Sciatic nerve (tissue), 2 donors: Measurements from ENCODE around the gene UGP2. TPM values are rescaled to one million over a fixed set of nuclear protein-coding genes. Genes with fewer than 3 reads are reported as not detected.
"Not testable (repeated sequence)": the region's sequence is repeated elsewhere in the genome, so short reads cannot be mapped to it uniquely, and the experiment has no call there.

ENCODE experiments used
- ATAC-seq: fragments of 200-7000 bp; cut with Tn5 transposase; one replicate; pipeline ENCODE4 v1.9.1; 2020; ENCODE audit warnings: mild to moderate bottlenecking, moderate library complexity
- DNase-seq: peaks from one replicate; pipeline ENCODE4 v3.0.0-alpha.2; 2020; ENCODE audit warnings: low spot score
- intact Hi-C: fragments of 100-400 bp; cut with DNase I; formaldehyde crosslinking; loops from one replicate; pipeline ENCODE4 v1.14.2; 2022
- total RNA-seq: library from RNA; stranded (reverse); fragmentation: NEBNext Ultra II Directional; extraction: Animal tissue kit (Norgen Biotek cat#: 25700); gene quantifications from one replicate; pipeline ENCODE4 v1.2.1, GENCODE V29; 2021
- donor health status: DM: no; HTN: no; CAD: no.
- donor health status: DM: no; HTN: no; CAD: no.

Gene UGP2
- 121 TPM for total RNA-seq

- DNase-seq = peak; percentile 93
- intact Hi-C loops = no loop called here
- peak; percentile 92 for ATAC-seq
These were observed at the start of gene UGP2 for GRCh38 chr2:63841254-63842022. TSS of gene UGP2 (plus strand) at chr2:63841896. CDS start at chr2:63842186, 290 bp downstream.

GRCh38 chr2:63792530-63792929 lies 49.2 kb upstream of the UGP2 start:
- intact Hi-C loops = no loop called here

DNA sequence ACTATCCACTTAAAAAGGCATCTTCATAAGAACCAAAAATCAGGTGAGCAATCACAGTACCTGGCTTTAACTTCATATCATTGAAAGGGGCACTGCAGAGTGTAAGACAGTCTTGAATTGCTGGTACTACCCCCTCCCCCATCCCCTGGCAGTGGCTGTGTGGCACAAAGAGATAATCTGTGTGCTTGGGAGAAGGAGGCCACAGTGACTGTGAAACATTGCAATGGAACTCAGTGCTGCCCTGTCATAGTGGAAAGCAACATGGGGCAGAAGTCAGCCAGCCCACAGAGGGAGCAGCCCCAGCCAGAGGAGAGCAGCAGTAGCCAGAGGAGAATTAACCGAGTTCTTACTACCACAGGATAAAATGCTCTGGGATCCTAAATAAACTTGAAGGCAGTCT lies 45.3 kb upstream of the UGP2 start:
- ATAC-seq = no peak
- intact Hi-C loops = no loop called here

More at GRCh38 chr2:63792530-63792929, 49.2 kb upstream of the UGP2 start:
- ATAC-seq (no peak), DNase-seq (no peak)

DNA sequence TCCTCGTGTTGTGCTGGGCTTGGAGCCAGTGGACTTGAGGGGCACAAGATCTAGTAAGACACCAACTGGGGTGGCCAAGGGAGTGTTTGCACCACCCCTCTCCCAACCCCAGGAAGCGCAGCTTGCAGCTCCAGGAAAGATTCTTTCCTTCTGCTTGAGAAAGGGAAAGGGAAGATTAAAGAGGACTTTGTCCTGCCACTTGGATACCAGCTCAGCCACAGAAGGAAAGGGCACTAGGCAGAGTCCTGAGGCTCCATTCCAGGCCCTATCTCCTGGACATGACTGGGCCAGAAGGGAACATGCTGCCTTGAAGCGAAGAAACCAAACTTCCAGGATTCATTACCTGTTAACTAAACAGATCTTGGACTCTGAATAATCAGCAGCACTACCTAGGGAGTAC lies 44.9 kb upstream of the UGP2 start:
- ATAC-seq (no peak), DNase-seq (no peak)
- intact Hi-C loops = no loop called here

More for the DNA sequence above, 45.3 kb upstream of the UGP2 start:
- no peak for DNase-seq

GRCh38 chr2:63801455-63801854 lies 40.2 kb upstream of the UGP2 start:
- DNase-seq (no peak), ATAC-seq (no peak)
- intact Hi-C loops = no loop called here

GRCh38 chr2:63805412-63805811 lies 36.3 kb upstream of the UGP2 start:
- no peak for DNase-seq
- intact Hi-C loops = no loop called here
- ATAC-seq = no peak

DNA sequence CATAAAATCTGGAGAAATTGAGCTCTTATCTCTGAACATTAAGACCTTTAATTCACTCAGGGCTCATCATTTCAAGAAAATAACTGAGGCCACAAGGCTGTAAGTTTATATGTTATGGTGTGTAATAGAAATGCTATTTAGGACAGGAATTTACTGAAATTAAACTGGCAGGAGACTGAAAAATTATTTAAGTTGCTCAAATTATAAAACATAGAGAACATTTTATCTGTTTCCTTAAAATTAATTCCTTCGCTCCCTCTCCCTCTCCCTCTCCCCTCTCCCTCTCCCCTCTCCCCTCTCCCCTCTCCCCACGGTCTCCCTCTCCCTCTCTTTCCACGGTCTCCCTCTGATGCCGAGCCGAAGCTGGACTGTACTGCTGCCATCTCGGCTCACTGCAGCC lies 33.7 kb upstream of the UGP2 start:
- intact Hi-C loops = not testable (repeated sequence)

DNA sequence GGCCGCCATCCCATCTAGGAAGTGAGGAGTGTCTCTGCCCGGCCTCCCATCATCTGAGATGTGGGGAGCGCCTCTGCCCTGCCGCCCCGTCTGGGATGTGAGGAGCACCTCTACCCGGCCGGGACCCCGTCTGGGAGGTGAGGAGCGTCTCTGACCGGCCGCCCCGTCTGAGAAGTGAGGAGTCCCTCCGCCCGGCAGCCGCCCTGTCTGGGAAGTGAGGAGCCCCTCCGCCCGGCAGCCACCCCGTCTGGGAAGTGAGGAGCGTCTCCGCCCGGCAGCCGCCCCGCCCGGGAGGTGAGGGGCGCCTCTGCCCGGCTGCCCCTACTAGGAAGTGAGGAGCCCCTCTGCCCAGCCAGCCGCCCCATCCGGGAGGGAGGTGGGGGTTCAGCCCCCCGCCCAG lies 32.8 kb upstream of the UGP2 start:
- DNase-seq, ATAC-seq, intact Hi-C loops: not testable (repeated sequence)

More for the DNA sequence above, 33.7 kb upstream of the UGP2 start:
- ATAC-seq, DNase-seq: not testable (repeated sequence)

DNA sequence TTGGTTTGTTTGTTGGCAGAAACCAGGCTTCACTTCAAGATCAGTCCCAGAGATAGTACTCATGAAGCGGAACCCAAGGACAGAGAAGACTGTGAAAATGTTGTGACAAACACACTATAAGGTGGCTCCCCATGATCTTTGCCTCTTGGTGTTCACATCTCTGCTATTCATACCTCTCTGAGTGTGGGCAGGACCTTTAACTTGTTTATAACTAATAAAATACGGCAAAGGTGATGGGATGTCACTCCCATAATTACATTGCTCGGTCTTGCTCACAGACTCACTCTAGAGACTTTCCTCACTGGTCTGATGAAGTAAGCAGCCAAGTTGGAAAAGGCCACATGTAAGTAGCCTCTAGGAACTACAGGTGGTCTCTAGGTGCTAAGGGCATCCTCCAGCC lies 30.6 kb upstream of the UGP2 start:
- DNase-seq (no peak), ATAC-seq (no peak)
- intact Hi-C loops = no loop called here

DNA sequence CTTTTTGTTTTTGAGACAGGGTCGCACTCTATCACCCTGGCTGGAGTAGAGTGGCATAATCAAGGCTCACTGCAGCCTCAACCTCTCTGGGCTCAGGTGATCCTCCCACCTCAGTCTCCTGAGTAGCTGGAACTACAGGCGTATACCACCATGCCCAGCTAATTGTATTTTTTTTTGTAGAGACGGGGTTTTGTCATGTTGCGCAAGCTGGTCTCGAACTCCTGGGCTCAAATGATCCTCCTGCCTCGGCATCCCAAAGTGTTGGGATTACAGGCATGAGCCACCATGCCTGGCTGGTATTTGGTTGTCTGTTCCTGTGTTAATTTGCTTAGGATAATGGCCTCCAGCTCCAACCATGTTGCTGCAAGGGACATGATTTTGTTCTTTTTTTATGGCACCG lies 29.8 kb upstream of the UGP2 start:
- ATAC-seq, DNase-seq, intact Hi-C loops: not testable (repeated sequence)

DNA sequence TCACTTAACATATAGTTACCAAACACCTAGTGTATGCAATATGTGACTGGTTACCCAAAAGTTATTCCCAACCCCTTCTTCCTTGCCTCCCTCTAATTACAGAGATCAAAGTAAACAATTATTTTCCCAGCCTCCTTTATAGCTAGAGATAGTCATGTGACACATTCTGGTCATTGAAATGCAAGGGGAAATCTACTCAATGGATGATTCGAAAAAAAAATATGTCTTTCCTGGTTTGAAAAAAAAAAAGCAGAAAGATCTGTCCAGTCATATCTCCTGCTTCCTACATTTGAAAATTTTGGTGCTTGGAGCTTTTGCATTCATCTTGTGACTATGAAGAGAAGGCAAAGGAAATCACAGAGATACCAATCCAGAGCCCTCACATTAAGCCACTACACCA lies 27.6 kb upstream of the UGP2 start:
- DNase-seq = no peak

GRCh38 chr2:63817382-63817781 lies 24.3 kb upstream of the UGP2 start:
- DNase-seq (no peak), ATAC-seq (no peak)
- intact Hi-C loops = no loop called here

More for the DNA sequence above, 27.6 kb upstream of the UGP2 start:
- no peak for ATAC-seq
- intact Hi-C loops = no loop called here

DNA sequence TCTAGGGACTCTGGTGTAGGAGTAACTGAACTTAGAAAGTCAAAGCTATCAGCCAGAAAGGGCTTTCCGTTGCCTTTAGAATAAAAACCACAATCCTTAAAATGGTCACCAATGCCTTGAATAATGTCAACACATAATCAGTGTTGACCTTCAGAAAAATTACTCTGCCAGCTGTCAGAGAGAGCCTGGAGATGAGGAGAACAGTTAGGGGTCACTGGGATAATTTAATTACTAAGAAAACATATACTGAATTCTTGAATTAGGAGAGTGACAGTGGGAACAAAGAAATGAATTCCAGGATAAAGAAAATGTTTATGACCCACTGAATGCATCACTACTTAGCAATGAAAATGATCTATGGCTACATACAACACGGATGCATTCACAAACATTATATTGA lies 23.4 kb upstream of the UGP2 start:
- DNase-seq (no peak), ATAC-seq (no peak)
- intact Hi-C loops = no loop called here

- no peak for ATAC-seq
- intact Hi-C loops = no loop called here
- no peak for DNase-seq
These were observed 22.4 kb upstream of the UGP2 start for GRCh38 chr2:63819256-63819655.

DNA sequence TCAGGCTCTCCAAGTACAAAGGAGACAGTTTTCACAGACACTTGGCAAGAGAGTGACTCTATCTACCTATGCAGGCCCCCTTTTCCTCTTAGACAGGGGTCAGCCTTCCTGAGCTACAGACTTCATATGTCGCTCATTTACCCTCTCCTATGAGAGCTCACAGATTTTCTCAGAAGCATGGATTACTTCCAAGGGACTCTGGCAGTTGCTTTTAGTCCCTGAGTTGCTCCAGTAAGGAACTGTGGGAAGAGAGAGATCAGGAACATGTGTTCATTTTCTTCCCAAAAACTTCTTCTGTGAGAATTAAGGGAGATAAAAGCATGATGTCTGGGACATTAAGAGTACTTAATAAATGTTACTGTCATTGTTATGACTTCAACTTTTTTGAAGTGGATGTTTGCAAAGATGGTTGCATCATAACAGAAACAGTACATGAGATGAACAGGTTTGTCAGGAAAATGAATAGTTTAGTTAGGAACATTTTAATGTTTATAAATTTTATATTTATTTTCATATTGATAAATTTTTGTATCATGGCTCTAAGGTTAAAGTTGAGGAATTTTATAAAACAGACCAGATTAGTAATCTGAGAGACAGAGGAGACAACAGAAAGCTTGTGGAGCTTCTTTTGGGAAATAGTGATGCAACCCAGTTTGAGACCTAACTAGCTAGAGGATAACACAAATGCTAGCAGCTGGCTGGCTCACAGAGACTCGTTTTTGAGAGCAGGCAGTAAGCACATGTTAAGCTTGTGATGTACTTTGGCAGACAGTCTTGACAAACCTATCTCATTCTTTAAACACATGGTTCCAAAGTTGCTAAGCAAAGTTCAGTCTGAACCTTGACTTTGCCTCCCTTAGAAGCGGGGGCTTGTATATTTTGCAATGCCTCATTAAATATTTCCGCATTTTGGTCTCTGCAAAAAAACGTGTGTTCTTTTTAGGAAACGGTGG lies 21.7 kb upstream of the UGP2 start:
- no peak for DNase-seq
- intact Hi-C loops = no loop called here
- ATAC-seq = peak; percentile 97

GRCh38 chr2:63820969-63821368 lies 20.7 kb upstream of the UGP2 start:
- DNase-seq (no peak), ATAC-seq (no peak)
- intact Hi-C loops = no loop called here

- intact Hi-C loops = no loop called here
- no peak for DNase-seq
- no peak for ATAC-seq
These were observed 20.3 kb upstream of the UGP2 start for GRCh38 chr2:63821396-63821795.

DNA sequence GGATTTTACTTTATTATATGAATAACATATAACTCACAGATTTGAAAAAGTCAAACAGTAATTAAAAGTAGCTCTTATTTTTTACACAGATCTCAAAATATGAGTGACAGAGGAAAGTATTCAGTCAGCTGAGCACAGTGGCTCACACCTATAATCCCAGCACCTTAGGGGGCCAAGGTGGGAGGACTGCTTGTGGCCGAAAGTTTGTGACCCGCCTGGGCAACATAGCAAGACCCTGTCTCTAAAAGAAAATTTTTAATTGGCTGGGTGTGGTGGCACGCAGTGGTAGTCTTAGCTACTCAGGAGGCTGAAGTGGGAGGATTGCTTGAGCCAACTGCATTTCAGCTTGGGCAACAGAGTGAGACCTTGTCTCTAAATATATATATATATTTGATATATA lies 19.2 kb upstream of the UGP2 start:
- no peak for DNase-seq
- intact Hi-C loops = no loop called here

GRCh38 chr2:63827749-63828148 lies 13.9 kb upstream of the UGP2 start:
- ATAC-seq (peak; percentile 49), DNase-seq (no peak)
- intact Hi-C loops = loop anchor here (5.0 kb wide), 1 partner anchor 1280 kb away; no protein-coding TSS in a partner anchor

More for the DNA sequence above, 19.2 kb upstream of the UGP2 start:
- ATAC-seq = no peak

- no peak for DNase-seq
- ATAC-seq = no peak
- intact Hi-C loops = no loop called here
These were observed 10.5 kb upstream of the UGP2 start for GRCh38 chr2:63831176-63831575.
